HG03460 (cell line): ENCODE data around the gene SAT1.

Experiments used
- ATAC-seq: cut with Tn5 transposase; IDR thresholded peaks from one replicate; pipeline ENCODE4 v1.9.1; 2021; ENCODE audit not compliant: unreplicated experiment

Gene SAT1

GRCh38 chrX:23804578-23804977 lies 21.6 kb downstream of the SAT1 start:
- no peak for ATAC-seq

DNA sequence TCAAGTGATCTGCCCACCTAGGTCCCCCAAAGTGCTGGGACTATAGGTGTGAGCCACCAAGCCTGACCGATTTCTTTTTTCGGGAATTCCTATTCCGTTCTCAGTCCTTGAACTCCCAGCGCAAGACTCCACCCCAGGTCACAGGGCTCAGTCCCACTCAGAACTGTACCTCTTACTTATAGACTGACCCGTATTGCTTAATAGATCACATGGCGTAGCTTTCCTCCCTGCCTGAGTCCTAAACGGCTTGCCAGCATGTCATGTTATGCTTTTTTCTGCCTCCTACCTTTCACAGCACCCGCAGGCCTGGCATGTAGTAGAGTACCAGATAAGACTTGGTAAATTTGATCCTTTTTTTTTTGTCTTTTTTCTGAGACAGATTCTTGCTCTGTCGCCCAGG lies 22.4 kb downstream of the SAT1 start:
- no peak for ATAC-seq

DNA sequence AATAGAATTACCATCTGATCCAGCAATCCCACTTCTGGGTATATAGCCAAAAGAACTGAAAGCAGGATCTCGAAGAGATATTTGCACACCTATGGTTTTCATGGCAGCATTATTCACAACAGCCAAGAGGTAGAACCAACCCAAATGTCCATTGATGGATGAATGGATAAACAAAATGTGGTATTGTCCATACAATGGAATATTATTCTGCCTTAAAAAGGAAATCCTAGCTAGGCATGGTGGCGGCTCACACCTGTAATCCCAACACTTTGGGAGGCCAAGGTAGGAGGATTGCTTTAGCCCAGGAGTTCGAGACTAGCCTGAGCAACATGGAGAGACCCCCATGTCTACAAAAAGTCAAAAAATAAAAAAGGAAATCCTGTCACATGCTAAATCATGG lies 27.3 kb downstream of the SAT1 start:
- ATAC-seq: no peak

GRCh38 chrX:23811108-23811651 lies 28.2 kb downstream of the SAT1 start:
- no peak for ATAC-seq

DNA sequence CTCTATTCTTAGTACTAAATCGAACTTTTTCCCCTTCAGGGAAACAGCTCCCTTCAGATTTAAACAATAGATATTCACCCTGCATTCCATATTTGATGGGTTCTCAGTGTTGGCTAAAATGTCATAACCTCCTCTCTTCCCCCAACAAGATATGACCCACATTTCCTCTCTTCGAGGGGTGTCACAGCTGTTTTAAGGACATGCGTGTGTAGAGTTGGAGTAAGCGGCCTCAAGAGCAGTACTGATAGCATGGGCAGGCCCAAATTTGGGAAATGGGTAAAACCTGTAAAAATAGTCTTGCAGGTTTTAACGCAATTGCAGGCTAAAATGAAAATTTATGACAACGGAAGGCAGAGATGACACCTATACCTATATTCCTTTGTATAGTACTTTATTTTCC lies 28.7 kb downstream of the SAT1 start:
- no peak for ATAC-seq

- no peak for ATAC-seq
Observed at GRCh38 chrX:23813808-23814207, 30.8 kb downstream of the SAT1 start.

- no peak for ATAC-seq
Observed at GRCh38 chrX:23815376-23815775, 32.4 kb downstream of the SAT1 start.

GRCh38 chrX:23816179-23816578 lies 33.2 kb downstream of the SAT1 start:
- ATAC-seq: no peak

GRCh38 chrX:23817979-23818336 lies 35.0 kb downstream of the SAT1 start:
- no peak for ATAC-seq

DNA sequence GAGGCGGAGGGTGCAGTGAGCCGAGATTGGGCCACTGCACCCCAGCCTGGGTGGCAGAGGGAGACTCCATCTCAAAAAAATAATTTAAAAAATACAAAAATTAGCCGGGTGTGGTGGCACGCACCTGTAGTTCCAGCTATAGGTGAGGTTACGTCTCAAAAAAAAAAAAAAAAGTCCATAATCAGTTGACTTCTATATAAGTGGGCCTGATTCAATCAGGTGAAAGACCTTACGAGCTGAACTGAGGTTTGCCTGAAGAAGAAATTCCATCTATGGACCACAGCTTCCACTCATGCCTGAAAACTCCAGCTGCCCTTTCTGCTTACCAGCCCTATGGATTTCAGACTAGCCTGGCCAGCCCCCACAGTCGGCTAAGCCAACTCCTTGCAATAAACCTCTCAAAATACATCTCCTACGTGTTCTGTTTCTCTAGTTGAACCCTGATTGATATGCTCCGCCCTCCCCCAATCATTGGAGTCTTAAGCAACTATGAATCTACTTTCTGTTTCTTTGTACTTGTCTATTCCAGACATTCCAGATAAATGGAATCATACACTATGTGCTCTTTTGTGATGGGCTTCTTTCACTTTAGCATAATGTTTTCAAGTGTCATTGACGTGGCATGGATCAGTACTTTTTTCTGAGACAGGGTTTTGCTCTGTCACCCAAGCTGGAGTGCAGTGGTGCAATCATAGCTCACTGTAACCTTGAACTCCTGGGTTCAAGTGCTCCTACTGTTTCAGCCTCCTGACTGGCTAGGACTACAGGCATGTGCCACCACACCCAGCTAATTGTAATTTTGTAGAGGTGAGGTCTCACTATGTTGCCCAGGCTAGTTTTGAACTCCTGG lies 36.6 kb downstream of the SAT1 start:
- ATAC-seq: no peak

DNA sequence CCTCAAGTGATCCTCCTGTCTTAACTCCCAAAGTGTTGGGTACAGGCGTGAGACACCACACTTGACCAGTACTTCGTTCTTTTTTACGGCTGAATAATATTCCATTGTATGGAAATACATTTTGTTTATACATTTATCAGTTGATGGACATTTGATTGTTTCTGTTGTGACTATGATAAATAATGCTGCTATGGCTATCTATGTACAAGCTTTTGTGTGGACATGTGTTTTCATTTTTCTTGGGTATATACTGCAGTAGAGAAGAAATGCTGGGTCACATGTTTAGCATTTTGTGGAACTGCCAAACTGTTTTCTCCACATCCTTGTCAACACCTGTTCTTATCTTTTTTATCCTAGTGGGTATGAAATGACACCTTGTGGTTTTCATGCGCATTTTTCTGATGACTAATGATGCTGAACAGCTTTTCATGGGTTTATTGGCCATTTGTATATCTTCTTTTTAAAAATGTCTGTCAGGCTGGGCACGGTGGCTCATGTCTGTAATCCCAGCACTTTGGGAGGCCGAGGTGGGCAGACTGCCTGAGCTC lies 37.3 kb downstream of the SAT1 start:
- no peak for ATAC-seq

DNA sequence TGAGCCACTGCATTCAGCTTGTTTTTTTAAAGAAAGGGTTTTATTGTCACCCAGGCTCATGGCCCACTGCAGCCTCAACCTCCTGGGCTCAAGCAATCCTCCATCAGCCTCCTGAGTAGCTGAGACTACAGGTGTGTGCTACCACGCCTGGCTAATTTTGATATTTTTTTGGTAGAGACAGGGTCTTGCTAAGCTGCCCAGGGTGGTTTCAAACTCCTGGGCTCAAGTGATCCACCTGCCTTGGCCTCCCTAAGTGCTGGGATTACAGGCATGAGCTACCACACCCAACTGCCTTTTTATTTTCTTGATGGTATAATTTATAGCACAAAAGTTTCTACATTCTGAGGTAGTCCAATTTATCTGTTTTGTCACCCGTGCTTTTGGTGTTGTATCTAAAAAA lies 38.9 kb downstream of the SAT1 start:
- no peak for ATAC-seq

DNA sequence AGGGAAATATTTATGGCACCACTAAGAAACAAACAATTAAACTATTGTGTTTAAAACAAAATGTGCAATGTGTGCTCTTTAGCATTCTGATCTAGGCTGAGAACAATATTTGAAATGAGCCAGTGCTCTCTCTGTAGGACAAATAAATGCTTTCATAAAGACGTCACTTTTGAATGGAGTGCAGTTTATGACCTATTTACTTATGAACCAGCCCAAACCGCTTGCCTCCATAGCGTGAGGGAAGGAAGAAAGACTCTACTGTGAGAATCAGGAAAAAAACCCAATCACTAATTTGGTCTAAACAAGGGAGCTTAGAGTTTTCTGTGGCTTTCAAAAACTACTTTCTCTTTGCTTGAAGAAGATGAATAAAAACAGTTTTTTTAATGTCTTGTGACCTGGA lies 39.4 kb downstream of the SAT1 start:
- no peak for ATAC-seq

GRCh38 chrX:23822841-23823240 lies 39.9 kb downstream of the SAT1 start:
- no peak for ATAC-seq

DNA sequence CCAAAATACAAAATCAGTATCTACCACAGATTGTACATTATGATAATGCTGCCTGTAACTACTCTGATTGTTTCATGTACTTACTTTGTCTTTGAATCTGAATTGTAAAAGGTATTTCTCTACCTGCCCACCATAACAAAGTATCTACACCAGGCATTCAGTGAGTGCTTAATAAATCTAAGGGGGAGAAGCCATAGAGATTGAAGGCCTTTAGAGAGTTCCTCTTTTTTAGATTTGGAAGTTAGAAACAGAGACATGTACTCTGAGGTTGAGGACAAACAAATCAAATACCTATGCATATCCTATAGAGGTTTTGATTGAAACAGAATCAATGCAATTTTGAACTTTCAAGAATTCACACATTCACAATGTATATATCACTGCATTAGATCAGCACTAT lies 42.7 kb downstream of the SAT1 start:
- no peak for ATAC-seq

DNA sequence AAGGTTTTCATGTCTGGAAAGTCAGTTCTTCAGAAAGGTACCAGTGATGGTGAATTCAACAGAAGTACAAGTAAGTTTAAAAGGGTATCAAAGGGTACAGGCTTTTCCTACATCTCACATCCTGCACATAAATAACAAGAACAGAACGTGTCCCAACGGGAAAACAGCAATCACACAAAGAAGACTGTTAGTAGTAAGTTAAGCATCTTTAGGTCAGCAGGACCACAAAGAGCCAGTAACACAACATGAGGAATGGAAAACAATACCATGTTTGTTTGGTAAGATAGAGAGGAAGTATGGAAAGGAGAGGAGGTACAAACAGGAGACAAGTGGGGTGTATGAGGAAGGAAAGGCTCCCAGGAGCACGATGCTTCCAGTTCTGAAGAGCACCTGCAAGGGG lies 43.2 kb downstream of the SAT1 start:
- no peak for ATAC-seq

DNA sequence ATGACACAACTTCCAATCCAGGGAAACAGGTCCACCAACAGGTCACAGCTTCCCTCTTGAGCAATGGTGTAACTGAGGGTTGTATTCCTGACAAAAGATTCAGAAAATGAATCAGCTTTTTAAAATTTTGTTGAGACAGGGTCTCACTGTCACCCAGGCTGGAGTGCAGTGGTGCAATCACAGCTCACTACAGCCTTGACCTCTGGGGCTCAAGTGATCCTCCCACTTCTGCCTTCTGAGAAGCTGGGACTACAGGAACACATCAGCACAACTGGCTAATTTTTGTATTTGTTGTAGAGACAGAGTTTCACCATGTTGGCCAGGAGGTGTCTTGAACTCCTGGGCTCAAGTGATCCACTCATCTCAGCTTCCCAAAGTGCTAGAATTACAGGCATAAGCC lies 43.7 kb downstream of the SAT1 start:
- ATAC-seq: no peak

DNA sequence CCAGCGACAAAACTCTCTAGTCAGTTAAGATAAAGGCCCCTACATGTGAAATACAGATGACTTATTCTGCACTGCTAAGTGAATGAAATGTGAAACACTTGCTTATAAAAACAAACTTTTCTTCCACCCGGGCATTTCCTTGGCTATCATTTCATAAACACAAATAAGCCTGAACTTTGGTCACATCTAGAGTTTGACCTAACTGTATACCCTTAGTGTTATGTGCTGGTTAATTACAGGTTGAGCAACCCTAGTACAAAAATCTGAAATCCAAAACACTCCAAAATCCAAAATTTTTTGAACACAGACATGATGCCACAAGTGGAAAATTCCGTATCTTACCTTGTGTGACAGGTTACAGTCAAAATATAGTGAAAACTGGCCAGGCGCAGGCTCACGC lies 45.9 kb downstream of the SAT1 start:
- ATAC-seq: no peak

- ATAC-seq: no peak
Observed at GRCh38 chrX:23832721-23833120, 49.7 kb downstream of the SAT1 start.
